GM19438 (cell line): Measurements from ENCODE around the gene NUFIP2.
"Not testable (repeated sequence)": the region's sequence is repeated elsewhere in the genome, so short reads cannot be mapped to it uniquely, and the experiment has no call there.

Source experiments
- ATAC-seq: cut with Tn5 transposase; IDR thresholded peaks from one replicate; pipeline ENCODE4 v1.9.1; 2021; ENCODE audit warnings: low read depth; ENCODE audit not compliant: unreplicated experiment

The NUFIP2 gene, protein sequence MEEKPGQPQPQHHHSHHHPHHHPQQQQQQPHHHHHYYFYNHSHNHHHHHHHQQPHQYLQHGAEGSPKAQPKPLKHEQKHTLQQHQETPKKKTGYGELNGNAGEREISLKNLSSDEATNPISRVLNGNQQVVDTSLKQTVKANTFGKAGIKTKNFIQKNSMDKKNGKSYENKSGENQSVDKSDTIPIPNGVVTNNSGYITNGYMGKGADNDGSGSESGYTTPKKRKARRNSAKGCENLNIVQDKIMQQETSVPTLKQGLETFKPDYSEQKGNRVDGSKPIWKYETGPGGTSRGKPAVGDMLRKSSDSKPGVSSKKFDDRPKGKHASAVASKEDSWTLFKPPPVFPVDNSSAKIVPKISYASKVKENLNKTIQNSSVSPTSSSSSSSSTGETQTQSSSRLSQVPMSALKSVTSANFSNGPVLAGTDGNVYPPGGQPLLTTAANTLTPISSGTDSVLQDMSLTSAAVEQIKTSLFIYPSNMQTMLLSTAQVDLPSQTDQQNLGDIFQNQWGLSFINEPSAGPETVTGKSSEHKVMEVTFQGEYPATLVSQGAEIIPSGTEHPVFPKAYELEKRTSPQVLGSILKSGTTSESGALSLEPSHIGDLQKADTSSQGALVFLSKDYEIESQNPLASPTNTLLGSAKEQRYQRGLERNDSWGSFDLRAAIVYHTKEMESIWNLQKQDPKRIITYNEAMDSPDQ

DNA sequence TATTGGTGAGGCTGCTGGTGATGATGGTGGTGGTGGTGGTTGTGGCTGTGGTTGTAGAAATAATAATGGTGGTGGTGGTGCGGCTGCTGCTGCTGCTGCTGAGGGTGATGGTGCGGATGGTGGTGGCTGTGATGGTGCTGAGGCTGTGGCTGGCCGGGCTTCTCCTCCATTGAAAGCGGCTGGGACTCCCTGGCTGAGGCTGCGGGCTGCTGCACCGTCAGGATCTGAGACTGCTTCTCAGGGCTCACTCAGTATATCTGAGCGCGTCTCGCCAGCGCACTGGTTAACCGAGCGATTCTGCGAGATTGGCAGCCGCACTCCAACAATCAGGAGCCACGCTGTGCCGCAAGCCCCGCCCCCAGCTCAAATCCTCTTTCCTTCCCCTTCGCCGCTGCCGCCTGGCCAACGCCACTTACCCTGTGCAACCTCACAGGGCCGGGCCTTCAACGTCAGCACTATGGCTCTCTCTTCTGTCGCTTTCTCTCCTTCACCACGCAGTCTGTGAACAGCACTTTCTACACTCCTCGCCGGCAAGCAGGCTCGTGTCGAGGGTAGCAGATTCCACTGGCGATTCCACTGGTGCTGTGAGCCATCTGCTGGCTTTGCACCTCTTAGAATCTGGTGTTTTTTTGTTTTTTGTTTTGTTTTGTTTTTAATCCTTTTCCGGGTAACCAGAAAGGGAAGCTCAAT, at the start of gene NUFIP2:
NUFIP2 (minus strand) TSS at position 259 of the 690 bp plus-strand sequence; CDS start at position 170, 89 bp downstream.
- peak; percentile 78 for ATAC-seq

DNA sequence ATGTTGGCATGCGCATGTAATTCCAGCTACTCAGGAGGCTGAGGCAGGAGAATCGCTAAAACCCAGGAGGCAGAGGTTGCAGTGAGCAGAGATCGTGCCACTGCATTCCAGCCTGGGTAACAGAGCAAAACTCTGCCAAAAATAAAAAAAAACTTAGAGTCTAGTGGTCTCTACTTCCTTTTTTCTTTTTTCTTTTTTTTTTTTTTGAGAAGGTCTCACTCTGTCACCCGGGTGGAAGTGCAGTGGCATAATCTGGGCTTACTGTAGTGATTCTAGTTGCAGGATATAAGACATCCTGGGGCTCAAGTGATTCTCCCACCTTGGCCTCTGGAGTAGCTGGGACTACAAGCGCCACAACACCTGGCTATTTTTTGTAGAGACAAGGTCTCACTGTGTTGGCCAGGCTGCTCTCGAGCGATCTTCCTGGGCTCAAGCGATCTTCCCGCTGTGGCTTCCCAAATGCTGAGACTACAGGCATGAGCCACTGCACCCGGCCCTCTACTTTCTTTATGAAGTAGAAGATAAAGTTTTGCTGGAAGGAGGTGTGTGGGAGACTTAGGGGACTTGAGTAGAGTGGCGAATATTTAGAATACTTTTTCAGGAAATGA, 48.3 kb upstream of the NUFIP2 start:
- ATAC-seq = no peak

- ATAC-seq = no peak
These were observed 47.8 kb upstream of the NUFIP2 start for GRCh38 chr17:29341726-29342125.

GRCh38 chr17:29339016-29339415, 45.1 kb upstream of the NUFIP2 start:
- ATAC-seq = not testable (repeated sequence)

GRCh38 chr17:29331708-29332085, 37.7 kb upstream of the NUFIP2 start:
- ATAC-seq = no peak

- no peak for ATAC-seq
These were observed 37.2 kb upstream of the NUFIP2 start for GRCh38 chr17:29331075-29331707.

DNA sequence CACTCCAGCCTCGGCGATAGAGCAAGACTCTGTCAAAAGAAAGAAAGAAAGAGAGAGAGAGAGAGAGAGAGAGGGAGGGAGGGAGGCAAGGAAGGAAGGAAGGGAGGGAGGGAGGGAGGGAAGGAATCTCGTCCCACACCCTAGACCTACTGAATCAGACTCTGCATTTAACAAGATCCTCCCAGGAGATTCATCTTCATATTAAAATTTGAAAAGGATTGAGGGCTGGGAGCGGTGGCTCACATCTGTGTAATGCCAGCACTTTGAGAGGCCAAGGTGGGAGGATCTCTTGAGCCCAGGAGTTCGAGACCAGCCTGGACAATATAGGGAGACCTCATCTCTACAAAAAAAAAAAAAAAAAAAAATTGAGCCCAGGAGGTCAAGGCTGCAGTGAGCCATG, 33.5 kb upstream of the NUFIP2 start:
- no peak for ATAC-seq

GRCh38 chr17:29326023-29326813, 32.3 kb upstream of the NUFIP2 start:
- ATAC-seq = no peak

- ATAC-seq = no peak
These were observed 28.4 kb upstream of the NUFIP2 start for GRCh38 chr17:29322363-29322762.

DNA sequence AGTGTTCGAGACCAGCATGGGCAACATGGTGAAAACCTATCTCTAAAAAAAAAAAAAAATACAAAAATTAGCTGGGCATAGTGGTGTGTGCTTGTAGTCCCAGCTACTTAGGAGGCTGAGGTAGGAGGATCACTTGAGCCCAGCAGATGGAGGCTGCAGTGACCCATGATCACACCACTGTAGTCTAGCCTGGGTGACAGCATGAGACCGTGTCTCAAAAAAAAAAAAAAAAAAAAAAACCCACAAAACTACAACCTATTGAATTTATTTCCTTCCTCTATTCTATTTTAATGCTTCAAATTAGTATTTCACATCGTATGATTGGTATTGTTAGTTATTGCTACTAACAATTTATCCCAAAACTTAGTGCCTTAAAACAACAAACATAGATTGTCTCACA, 9.4 kb upstream of the NUFIP2 start:
- no peak for ATAC-seq

DNA sequence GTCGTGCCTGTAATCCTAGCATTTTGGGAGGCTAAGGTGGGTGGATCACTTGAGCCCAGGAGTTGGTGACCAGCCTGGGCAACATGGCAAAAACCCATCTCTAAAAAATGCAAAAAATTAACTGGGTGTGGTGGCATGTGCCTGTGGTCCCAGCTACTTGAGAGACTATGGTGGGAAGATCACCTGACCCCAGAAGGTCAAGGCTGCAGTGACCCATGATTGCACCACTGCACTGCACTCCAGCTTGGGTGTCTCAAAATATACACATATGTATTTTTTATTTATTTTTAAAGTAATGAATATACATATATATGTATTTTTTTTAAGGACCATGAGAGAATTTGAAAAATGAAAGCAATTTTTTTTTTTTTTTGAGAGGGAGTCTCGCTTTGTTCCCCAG, 5.1 kb upstream of the NUFIP2 start:
- ATAC-seq = no peak

DNA sequence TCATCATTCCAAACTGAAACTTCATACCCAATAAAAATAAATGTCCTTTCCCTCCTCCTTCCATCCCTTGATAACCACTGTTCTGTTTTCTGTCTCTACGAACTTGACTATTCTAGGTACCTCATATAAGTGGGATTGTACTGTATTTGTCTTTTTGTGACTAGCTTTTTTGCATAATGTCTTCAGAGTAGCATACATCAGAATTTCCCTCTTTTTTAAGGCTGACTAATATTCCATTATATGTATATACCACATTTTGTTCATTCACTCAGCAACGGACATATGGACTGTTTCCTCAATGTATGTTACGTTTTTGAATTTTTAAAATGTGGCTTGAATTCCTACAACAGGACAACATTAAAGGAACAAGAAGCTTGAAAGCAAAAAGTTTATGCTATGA, 1.5 kb upstream of the NUFIP2 start:
- ATAC-seq = no peak

GRCh38 chr17:29294580-29294900, 592 bp upstream of the NUFIP2 start:
- ATAC-seq = no peak

DNA sequence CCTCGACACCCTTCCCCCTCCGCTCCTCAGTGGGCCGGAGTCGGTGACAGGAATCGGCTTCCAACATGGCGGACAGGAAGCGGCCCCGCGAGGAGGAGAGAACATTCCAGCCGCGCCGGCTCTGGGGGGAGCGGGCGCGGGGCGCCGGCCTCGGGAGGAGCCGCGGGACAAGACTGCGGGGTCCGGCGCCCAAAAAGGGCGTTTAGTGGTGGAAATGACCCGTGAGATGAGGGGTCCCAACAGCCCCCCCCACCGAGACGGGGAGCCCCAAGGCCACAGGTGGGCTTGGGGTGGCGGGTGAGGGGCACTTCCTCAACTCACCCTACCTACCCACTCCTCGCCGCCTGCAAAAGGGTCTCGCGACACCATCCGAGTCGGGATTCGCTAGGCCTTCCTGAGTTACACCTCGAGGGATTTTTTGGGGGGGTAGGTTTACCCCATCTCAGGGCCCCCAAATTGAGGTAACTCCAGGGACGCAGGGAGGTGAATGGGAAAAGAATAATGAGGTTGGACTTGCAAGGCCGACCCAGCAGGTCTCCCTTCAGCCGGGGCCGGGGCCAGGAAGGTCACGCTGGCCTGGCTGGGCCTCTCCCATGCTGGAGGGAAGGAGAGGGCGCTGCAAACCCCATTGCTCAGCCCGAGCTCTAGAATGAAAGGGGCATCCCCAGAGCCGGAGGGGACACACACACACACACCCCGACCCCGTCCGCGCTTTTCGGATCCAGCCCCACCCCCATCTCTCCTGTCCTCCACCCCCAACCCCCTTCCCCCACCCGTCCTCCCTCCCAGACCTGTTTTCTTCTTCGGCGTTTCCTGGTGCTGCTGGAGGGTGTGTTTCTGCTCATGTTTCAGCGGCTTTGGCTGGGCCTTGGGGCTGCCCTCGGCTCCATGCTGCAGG, 707 bp downstream of the NUFIP2 start:
- ATAC-seq = peak; percentile 18

GRCh38 chr17:29292071-29292991, 1.6 kb downstream of the NUFIP2 start:
- ATAC-seq = no peak

- no peak for ATAC-seq
These were observed 2.7 kb downstream of the NUFIP2 start for GRCh38 chr17:29291163-29291752.

DNA sequence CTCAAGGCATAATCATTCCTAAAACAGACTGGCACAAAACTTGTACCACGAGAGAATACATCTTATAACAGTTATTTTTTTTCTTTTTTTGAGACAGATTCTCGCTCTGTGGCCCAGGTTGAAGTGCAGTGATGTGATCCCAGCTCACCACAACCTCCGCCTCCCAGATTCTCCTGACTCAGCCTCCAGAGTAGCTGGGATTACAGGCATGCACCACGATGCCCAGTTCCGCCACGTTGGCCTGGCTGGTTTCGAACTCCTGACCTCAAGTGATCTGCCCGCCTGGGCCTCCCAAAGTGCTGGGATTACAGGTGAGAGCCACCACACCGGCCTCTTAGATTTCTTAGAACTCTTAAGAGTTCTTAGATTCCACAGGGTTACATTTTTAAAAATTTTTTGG, 4.1 kb downstream of the NUFIP2 start:
- no peak for ATAC-seq

DNA sequence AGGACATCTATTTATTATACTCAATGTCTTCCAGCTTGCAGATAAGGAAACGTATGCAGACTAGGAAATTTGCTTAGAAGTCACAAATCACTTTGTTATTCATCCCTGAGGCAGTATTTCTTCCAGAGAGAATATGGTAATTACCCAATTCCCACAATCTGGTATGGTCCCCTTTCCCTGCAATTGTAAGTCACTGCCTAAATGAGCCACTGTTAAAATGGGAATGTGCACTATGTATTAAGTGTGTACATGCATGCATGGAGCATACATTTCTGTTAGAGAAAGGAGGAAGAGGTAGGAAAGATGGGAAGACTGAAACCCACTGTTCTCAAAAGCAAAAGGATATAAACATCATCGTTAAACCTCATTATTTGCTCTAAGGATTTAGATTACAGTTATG, 10.0 kb downstream of the NUFIP2 start:
- ATAC-seq = no peak
